Embryonic facial prominence (tissue), 1 donor: ENCODE measurements around the gene CRYZ.
"Not testable (repeated sequence)": the region's sequence is repeated elsewhere in the genome, so short reads cannot be mapped to it uniquely, and the experiment has no call there.

ENCODE experiments used
- DNase-seq: peaks from one replicate; pipeline ENCODE4 v3.0.0-alpha.2; 2016; ENCODE audit errors: extremely low spot score

The CRYZ gene

DNA sequence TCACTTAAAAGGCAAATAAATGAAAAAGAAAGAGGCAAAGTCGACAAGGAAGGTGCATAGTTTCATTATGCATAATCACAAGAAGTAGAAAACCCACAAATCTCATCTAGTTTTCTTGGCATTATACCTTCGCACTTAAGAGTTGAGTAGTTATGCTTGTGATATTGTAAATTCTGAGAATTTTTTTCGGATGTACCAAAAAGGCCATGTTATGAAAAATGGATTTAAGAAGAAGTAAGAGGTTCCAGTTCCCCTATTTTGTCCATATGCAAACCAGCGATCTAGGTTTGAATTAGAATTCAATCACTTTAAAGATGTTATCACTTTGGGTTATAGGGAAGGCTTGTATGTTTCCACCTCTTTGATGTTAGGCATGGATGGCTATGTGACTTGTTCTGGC, 51.4 kb downstream of the CRYZ start:
- no peak for DNase-seq

DNA sequence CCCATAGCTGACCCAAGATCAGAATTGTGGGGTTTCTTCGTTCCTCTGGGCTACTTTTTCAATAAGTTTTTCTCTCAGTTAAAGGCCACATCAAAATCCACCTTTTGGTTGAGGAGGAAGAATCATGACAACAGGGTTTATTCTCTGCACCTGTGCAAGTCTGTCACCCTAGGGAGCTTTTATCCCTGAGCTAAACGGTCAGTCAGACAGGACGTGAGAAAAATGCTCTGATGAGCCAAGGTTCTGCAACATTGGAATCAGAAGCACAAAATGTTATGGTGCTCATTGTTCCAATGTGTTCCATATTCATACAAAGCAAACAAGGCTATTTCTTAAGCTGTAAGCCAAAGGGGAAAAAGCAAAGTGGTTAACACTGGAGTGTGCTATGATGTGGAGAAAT, 51.8 kb downstream of the CRYZ start:
- DNase-seq, result no peak

DNA sequence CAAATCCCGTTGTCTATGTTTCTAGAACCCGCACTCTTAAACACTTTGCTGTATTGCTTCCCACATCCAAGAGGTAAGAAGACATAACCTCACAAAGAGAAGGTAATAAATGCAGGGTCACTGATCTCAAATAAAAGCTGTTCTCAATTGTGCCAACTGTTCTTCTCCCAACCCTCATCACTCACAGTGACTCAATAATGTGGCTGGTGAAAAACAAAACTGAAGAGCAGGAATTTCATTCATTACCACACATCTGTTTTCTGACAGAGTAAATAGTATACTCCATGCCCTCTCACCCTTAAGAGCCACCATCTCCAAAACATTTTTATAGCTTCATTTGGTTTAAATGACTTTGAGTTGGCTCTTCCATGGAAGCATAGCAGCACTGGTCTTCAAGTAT, 53.0 kb downstream of the CRYZ start:
- DNase-seq, result no peak

DNA sequence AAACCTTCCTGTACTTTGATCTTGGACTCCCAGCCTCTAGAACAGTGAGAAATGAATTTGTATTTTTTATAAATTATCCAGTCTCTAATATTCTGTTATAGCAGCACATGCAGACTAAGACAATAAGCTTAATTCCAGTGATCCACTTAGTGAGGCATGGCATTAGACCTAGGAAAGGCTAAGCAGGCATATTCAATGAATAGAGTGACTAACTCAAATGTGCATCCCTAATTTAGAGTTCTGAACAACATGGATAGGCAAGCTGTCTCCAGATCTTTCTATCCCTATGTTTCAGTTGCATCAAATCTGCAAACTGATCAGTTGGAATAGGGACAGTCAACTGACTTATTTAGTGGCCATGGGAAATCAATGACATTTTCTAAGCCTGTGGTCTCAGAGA, 54.9 kb downstream of the CRYZ start:
- DNase-seq, result no peak

DNA sequence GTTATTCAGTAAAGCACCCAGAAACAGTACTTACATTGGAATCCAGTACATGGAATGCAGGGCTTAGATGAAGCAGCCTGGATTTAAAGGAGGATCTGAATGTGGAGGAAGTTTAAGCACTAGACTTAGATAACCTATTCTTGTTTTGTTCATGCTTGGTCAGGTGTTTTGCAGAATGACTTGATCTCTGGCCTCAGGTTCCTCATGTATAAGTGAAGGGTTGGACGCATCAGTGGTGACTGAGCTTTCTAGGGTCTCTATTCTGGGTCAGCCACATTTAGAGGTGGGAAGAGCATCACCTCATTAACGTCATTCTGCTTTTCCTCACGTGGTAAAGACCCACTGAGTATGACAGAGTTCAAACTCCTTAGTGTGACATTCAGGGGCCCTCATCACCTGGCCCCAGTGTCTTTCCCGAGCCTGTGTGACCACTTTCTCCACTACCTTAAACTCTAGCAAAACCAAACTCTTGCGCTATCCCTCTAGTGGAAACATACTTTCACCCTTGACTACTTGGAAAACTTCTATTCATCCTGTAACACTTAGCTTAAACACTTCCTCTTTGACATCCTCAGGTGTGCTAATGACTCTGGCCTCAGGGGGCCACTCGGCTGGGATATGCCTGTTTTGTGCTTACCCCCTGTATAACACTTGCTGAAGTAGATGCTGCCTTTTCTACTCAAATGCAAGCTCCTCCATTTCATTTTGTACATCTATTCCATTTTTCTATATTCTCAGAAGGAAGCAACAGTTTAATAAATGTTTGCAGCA, 58.4 kb downstream of the CRYZ start:
- DNase-seq, result no peak

DNA sequence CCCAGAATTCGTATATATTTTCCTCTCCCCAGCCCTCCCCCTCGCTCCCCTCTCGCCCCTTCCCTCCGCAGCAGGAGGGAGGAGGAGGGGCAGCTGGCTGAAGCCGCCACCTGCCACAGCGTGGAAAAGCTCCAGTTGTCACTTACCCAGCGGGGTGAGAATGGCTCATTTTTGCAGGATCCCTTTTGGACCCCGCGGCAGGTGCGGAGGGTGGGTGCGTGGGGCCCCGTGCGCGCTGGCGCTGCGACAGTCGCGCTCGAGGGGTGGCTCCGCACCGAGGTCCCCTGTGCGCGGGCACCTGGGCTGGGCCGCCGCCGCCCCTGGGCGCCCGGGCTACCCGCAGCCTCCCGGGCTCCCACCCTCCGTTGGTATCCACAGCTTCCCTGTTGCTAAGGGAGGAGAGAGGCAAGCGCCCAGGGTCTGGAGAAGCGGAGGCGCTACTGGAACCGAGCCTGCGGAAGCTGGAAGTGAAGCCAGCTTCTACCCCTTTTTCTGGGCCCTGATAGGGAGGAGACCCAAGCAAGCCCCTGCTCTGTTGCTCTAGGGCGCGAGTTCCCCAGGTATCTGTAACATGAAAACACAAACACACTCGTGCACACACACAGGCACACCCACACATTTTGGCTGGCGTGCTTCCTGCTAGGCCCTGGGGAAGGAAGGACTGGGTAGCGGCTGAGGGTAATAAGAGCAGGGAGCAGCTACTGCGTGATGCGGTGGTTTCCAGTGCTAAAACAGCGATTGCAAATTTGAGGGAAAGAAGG, 59.3 kb downstream of the CRYZ start, which contains the start of gene ERICH3:
TSS of gene ERICH3 (minus strand) at position 442 of the 761 bp plus-strand sequence. CDS start at position 169, 273 bp downstream.
- DNase-seq, result peak; percentile 10

DNA sequence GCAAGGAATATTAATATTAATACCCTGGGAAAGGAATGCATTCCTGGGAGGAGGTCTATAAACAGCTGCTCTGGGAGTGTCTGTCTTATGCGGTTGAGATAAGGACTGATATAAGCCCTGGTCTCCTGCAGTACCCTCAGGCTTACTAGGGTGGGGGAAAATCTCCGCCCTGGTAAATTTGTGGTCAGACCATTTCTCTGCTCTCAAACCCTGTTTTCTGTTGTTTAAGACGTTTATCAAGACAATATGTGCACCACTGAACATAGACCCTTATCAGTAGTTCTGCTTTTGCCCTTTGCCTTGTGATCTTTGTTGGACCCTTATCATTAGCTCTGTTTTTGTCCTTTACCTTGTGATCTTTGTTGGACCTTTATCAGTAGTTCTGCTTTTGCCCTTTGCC, 62.0 kb downstream of the CRYZ start:
- DNase-seq, result not testable (repeated sequence)
